Central memory CD8-positive, alpha-beta T cell (primary cell): ENCODE data around the gene VPS26A.
A peak's percentile ranks its signal among the peaks of the same experiment; 100 is the strongest.
"Not testable (repeated sequence)": the region's sequence is repeated elsewhere in the genome, so short reads cannot be mapped to it uniquely, and the experiment has no call there.

Experiments used
- ATAC-seq: fragments of 150-1000 bp; cut with Tn5 transposase; replicated peaks from 2 replicates; pipeline ENCODE4 v1.10.0; 2022; ENCODE audit warnings: mild to moderate bottlenecking, moderate FRiP score, moderate number of reproducible peaks; ENCODE audit not compliant: poor library complexity, severe bottlenecking; ENCODE audit errors: extremely low read depth
- DNase-seq, 2 donors: peaks; one replicate each; pipeline ENCODE4 v3.0.0; 2021; ENCODE audit warnings: low spot score in 2 of 2
- H3K27ac Mint-ChIP-seq: one replicate; pipeline ENCODE4 v1.8.0; 2022; ENCODE audit warnings: low read depth, mild to moderate bottlenecking, moderate library complexity, mixed read lengths
- H3K27me3 Mint-ChIP-seq: one replicate; pipeline ENCODE4 v1.8.0; 2022; ENCODE audit warnings: mixed read lengths
- H3K36me3 Mint-ChIP-seq: one replicate; pipeline ENCODE4 v1.8.0; 2022; ENCODE audit warnings: mild to moderate bottlenecking, moderate library complexity, mixed read lengths; ENCODE audit not compliant: insufficient read depth
- H3K4me1 Mint-ChIP-seq: one replicate; pipeline ENCODE4 v1.8.0; 2022; ENCODE audit warnings: mixed read lengths
- H3K4me3 Mint-ChIP-seq: one replicate; pipeline ENCODE4 v1.8.0; 2022; ENCODE audit warnings: mild to moderate bottlenecking, moderate library complexity, mixed read lengths
- H3K9me3 Mint-ChIP-seq: one replicate; pipeline ENCODE4 v1.8.0; 2022; ENCODE audit warnings: mixed read lengths

Gene VPS26A

GRCh38 chr10:69153227-69153626, 29.2 kb downstream of the VPS26A start:
- H3K36me3 Mint-ChIP-seq: peaks cover 7% of the 10 kb centered on the region
- no peaks in the 10 kb centered on the region for H3K9me3 Mint-ChIP-seq
- ATAC-seq (no peak), DNase-seq (no peak)
- H3K4me3 Mint-ChIP-seq: no peak overlapping the region
- peaks cover 8% of the 10 kb centered on the region for H3K4me1 Mint-ChIP-seq
- peak overlapping the region; percentile 35 for H3K27ac Mint-ChIP-seq
- H3K27me3 Mint-ChIP-seq: no peaks in the 10 kb centered on the region

- Mint-ChIP-seq H3K4me3 (no peak overlapping the region), H3K9me3 (no peaks in the 10 kb centered on the region), H3K27ac (no peak overlapping the region), H3K36me3 (peaks cover 48% of the 10 kb centered on the region), H3K27me3 (no peaks in the 10 kb centered on the region), H3K4me1 (no peaks in the 10 kb centered on the region)
- ATAC-seq (no peak), DNase-seq (no peak)
Measured at GRCh38 chr10:69160809-69161241, 36.8 kb downstream of the VPS26A start.

- Mint-ChIP-seq H3K27me3 (no peaks in the 10 kb centered on the region), H3K9me3 (no peaks in the 10 kb centered on the region), H3K4me3 (no peak overlapping the region), H3K36me3 (peaks cover 59% of the 10 kb centered on the region), H3K4me1 (no peaks in the 10 kb centered on the region), H3K27ac (no peak overlapping the region)
- DNase-seq (no peak), ATAC-seq (no peak)
Measured at GRCh38 chr10:69168493-69168892, 44.5 kb downstream of the VPS26A start.

GRCh38 chr10:69172241-69172982, 48.4 kb downstream of the VPS26A start:
- Mint-ChIP-seq H3K4me1 (no peaks in the 10 kb centered on the region), H3K27me3 (no peaks in the 10 kb centered on the region), H3K36me3 (peaks cover 30% of the 10 kb centered on the region), H3K27ac (no peak overlapping the region), H3K4me3 (no peak overlapping the region), H3K9me3 (no peaks in the 10 kb centered on the region)
- DNase-seq (no peak), ATAC-seq (no peak)

- H3K27ac Mint-ChIP-seq, H3K9me3 Mint-ChIP-seq, H3K4me3 Mint-ChIP-seq, H3K27me3 Mint-ChIP-seq, DNase-seq, ATAC-seq: not testable (repeated sequence)
- Mint-ChIP-seq H3K36me3 (peaks cover 26% of the 10 kb centered on the region), H3K4me1 (peaks cover 17% of the 10 kb centered on the region)
Measured at GRCh38 chr10:69175326-69175725, 51.3 kb downstream of the VPS26A start.

GRCh38 chr10:69176823-69177222, 52.8 kb downstream of the VPS26A start:
- no peaks in the 10 kb centered on the region for H3K9me3 Mint-ChIP-seq
- no peaks in the 10 kb centered on the region for H3K27me3 Mint-ChIP-seq
- DNase-seq (no peak), ATAC-seq (no peak)
- H3K27ac Mint-ChIP-seq: no peak overlapping the region
- no peak overlapping the region for H3K4me3 Mint-ChIP-seq
- peaks cover 30% of the 10 kb centered on the region for H3K4me1 Mint-ChIP-seq
- H3K36me3 Mint-ChIP-seq: peaks cover 29% of the 10 kb centered on the region

GRCh38 chr10:69179089-69179742, 55.2 kb downstream of the VPS26A start:
- peaks cover 24% of the 10 kb centered on the region for H3K36me3 Mint-ChIP-seq
- H3K4me3 Mint-ChIP-seq: peak overlapping the region; percentile 90
- peaks cover 38% of the 10 kb centered on the region for H3K4me1 Mint-ChIP-seq
- peak overlapping the region; percentile 100 for H3K27ac Mint-ChIP-seq
- no peaks in the 10 kb centered on the region for H3K27me3 Mint-ChIP-seq
- ATAC-seq (peak; percentile 80), DNase-seq (peak; percentile 41 to 73)
- no peaks in the 10 kb centered on the region for H3K9me3 Mint-ChIP-seq

GRCh38 chr10:69179743-69180524, 56.0 kb downstream of the VPS26A start, which contains the start of gene SUPV3L1:
TSS of gene SUPV3L1 (plus strand) at chr10:69180234. CDS start at chr10:69180292, 58 bp downstream.
- Mint-ChIP-seq H3K9me3 (no peaks in the 10 kb centered on the region), H3K4me3 (peak within 1 kb of the TSS; percentile 90), H3K27me3 (no peaks in the 10 kb centered on the region), H3K4me1 (peaks cover 45% of the 10 kb centered on the region), H3K27ac (peak within 1 kb of the TSS; percentile 100), H3K36me3 (peaks cover 28% of the 10 kb centered on the region)
- DNase-seq (peak; percentile 83 to 84), ATAC-seq (peak; percentile 70)

- peak overlapping the region; percentile 90 for H3K4me3 Mint-ChIP-seq
- H3K4me1 Mint-ChIP-seq: peaks cover 52% of the 10 kb centered on the region
- H3K27me3 Mint-ChIP-seq: no peaks in the 10 kb centered on the region
- peak; percentile 10 for ATAC-seq
- peak in 1 of 2 donors; percentile 24 for DNase-seq
- H3K27ac Mint-ChIP-seq: peak overlapping the region; percentile 100
- H3K36me3 Mint-ChIP-seq: peaks cover 34% of the 10 kb centered on the region
- no peaks in the 10 kb centered on the region for H3K9me3 Mint-ChIP-seq
Measured at GRCh38 chr10:69180525-69181204, 56.7 kb downstream of the VPS26A start.

- no peaks in the 10 kb centered on the region for H3K9me3 Mint-ChIP-seq
- H3K36me3 Mint-ChIP-seq: peaks cover 41% of the 10 kb centered on the region
- H3K27me3 Mint-ChIP-seq: no peaks in the 10 kb centered on the region
- peak overlapping the region; percentile 90 for H3K4me3 Mint-ChIP-seq
- ATAC-seq (no peak), DNase-seq (no peak)
- H3K27ac Mint-ChIP-seq: peak overlapping the region; percentile 100
- peaks cover 53% of the 10 kb centered on the region for H3K4me1 Mint-ChIP-seq
Measured at GRCh38 chr10:69181433-69181832, 57.5 kb downstream of the VPS26A start.

GRCh38 chr10:69182005-69182404, 58.0 kb downstream of the VPS26A start:
- H3K4me3 Mint-ChIP-seq: no peak overlapping the region
- peak overlapping the region; percentile 69 for H3K27ac Mint-ChIP-seq
- peaks cover 53% of the 10 kb centered on the region for H3K4me1 Mint-ChIP-seq
- H3K36me3 Mint-ChIP-seq: peaks cover 47% of the 10 kb centered on the region
- DNase-seq: no peak
- no peaks in the 10 kb centered on the region for H3K27me3 Mint-ChIP-seq
- no peaks in the 10 kb centered on the region for H3K9me3 Mint-ChIP-seq
- no peak for ATAC-seq

GRCh38 chr10:69186524-69186923, 62.5 kb downstream of the VPS26A start:
- Mint-ChIP-seq H3K27ac (no peak overlapping the region), H3K36me3 (peaks cover 55% of the 10 kb centered on the region)

More at GRCh38 chr10:69186524-69186923, 62.5 kb downstream of the VPS26A start:
- H3K9me3 Mint-ChIP-seq: no peaks in the 10 kb centered on the region
- DNase-seq: no peak
- no peak for ATAC-seq
- H3K4me3 Mint-ChIP-seq: no peak overlapping the region
- no peaks in the 10 kb centered on the region for H3K27me3 Mint-ChIP-seq
- peaks cover 24% of the 10 kb centered on the region for H3K4me1 Mint-ChIP-seq
